HepG2 (cell line): ENCODE measurements around the gene P2RX5. TPM values are rescaled to one million over a fixed set of nuclear protein-coding genes. Genes with fewer than 3 reads are reported as not detected.

Experiments used
- ATF5 ChIP-seq: sonication (generic); formaldehyde crosslinking; IDR thresholded peaks from 2 replicates; pipeline ENCODE4 v1.4.0; 2020; ENCODE audit warnings: mild to moderate bottlenecking, low read depth, missing genetic modification reagents
- BHLHE40 ChIP-seq: IDR thresholded peaks from 2 replicates; pipeline ENCODE4 v1.6.1; 2011; ENCODE audit warnings: low read length, improper control_type of control experiment
- BORCS8-MEF2B ChIP-seq: sonication (generic); formaldehyde crosslinking; IDR thresholded peaks from 2 replicates; pipeline ENCODE4 v1.8.0; 2022; ENCODE audit warnings: mild to moderate bottlenecking, missing genetic modification reagents
- CHD4 ChIP-seq: fragments of 200-600 bp; sonication (generic); IDR thresholded peaks from 2 replicates; pipeline ENCODE4 v1.7.0; 2017; ENCODE audit warnings: mild to moderate bottlenecking, low read length, borderline replicate concordance
- FOSL2 ChIP-seq: sonication (generic); formaldehyde crosslinking; IDR thresholded peaks from 2 replicates; pipeline ENCODE4 v1.4.0; 2020; ENCODE audit warnings: missing genetic modification reagents
- FOXK1 ChIP-seq: sonication (generic); formaldehyde crosslinking; IDR thresholded peaks from 2 replicates; pipeline ENCODE4 v1.4.0; 2020; ENCODE audit warnings: low read depth, missing genetic modification reagents, borderline replicate concordance
- FOXP1 ChIP-seq, 2 experiments: fragments of 450-650 bp in 1 of 2; IDR thresholded peaks; 2 replicates each; pipeline ENCODE4 v1.6.1; 2017 to 2018; ENCODE audit warnings: antibody characterized with exemption in 1 of 2
- HNF1B ChIP-seq: sonication (generic); formaldehyde crosslinking; IDR thresholded peaks from 2 replicates; pipeline ENCODE4 v1.5.1; 2020; ENCODE audit warnings: mild to moderate bottlenecking, moderate library complexity, missing genetic modification reagents
- JUNB ChIP-seq: sonication (generic); formaldehyde crosslinking; IDR thresholded peaks from 2 replicates; pipeline ENCODE4 v1.8.0; 2022; ENCODE audit warnings: missing genetic modification reagents, mild to moderate bottlenecking, borderline replicate concordance
- MAF1 ChIP-seq: sonication (generic); formaldehyde crosslinking; IDR thresholded peaks from 2 replicates; pipeline ENCODE4 v1.5.0; 2020; ENCODE audit warnings: missing genetic modification reagents, borderline replicate concordance
- NCOR1 ChIP-seq: fragments of 200-600 bp; sonication (generic); IDR thresholded peaks from 2 replicates; pipeline ENCODE4 v1.7.0; 2017; ENCODE audit warnings: antibody characterized with exemption, low read length, borderline replicate concordance
- NR2C2 ChIP-seq: sonication (generic); formaldehyde crosslinking; IDR thresholded peaks from 2 replicates; pipeline ENCODE4 v1.4.0; 2020; ENCODE audit warnings: missing genetic modification reagents, mild to moderate bottlenecking, moderate library complexity, borderline replicate concordance
- NRL ChIP-seq: sonication (generic); formaldehyde crosslinking; IDR thresholded peaks from 2 replicates; pipeline ENCODE4 v1.5.0; 2020; ENCODE audit warnings: missing genetic modification reagents, mild to moderate bottlenecking, moderate library complexity, borderline replicate concordance
- PITX1 ChIP-seq: sonication (generic); formaldehyde crosslinking; IDR thresholded peaks from 2 replicates; pipeline ENCODE4 v1.5.1; 2020; ENCODE audit warnings: mild to moderate bottlenecking, missing genetic modification reagents
- RFXAP ChIP-seq: sonication (generic); formaldehyde crosslinking; IDR thresholded peaks from 2 replicates; pipeline ENCODE4 v1.4.0; 2020; ENCODE audit warnings: missing genetic modification reagents, borderline replicate concordance
- SIN3B ChIP-seq: fragments of 150-350 bp; IDR thresholded peaks from 2 replicates; pipeline ENCODE4 v1.6.1; 2014; ENCODE audit warnings: low read length
- SNRNP70 ChIP-seq: fragments of 200-400 bp; formaldehyde crosslinking; IDR thresholded peaks from 2 replicates; pipeline ENCODE4 v1.6.1; 2017; ENCODE audit warnings: mild to moderate bottlenecking, low read depth, low read length, moderate library complexity
- ZBED4 ChIP-seq: sonication (generic); formaldehyde crosslinking; IDR thresholded peaks from 2 replicates; pipeline ENCODE4 v1.4.0; 2020; ENCODE audit warnings: missing genetic modification reagents, borderline replicate concordance
- ZNF205 ChIP-seq: IDR thresholded peaks from 2 replicates; pipeline ENCODE4 v1.6.1; 2018; ENCODE audit warnings: missing biosample characterization, missing genetic modification reagents
- ZNF331 ChIP-seq: sonication (generic); formaldehyde crosslinking; IDR thresholded peaks from 2 replicates; pipeline ENCODE4 v1.4.0; 2020; ENCODE audit warnings: missing genetic modification reagents
- ZNF354B ChIP-seq: sonication (generic); formaldehyde crosslinking; IDR thresholded peaks from 2 replicates; pipeline ENCODE4 v1.8.0; 2022; ENCODE audit warnings: mild to moderate bottlenecking, missing genetic modification reagents
- ZNF629 ChIP-seq: sonication (generic); formaldehyde crosslinking; conservative IDR thresholded peaks from 2 replicates; pipeline ENCODE4 v1.5.0; 2020; ENCODE audit warnings: missing genetic modification reagents
- ZNF674 ChIP-seq: sonication (generic); formaldehyde crosslinking; IDR thresholded peaks from 2 replicates; pipeline ENCODE4 v1.5.0; 2020; ENCODE audit warnings: low read depth, mild to moderate bottlenecking, missing genetic modification reagents
- ZNF75D ChIP-seq: sonication (generic); formaldehyde crosslinking; IDR thresholded peaks from 2 replicates; pipeline ENCODE4 v1.8.1; 2023; ENCODE audit warnings: missing genetic modification reagents, mild to moderate bottlenecking, borderline replicate concordance
- ZSCAN22 ChIP-seq: sonication (generic); formaldehyde crosslinking; IDR thresholded peaks from 2 replicates; pipeline ENCODE4 v1.4.0; 2020; ENCODE audit warnings: mild to moderate bottlenecking, missing genetic modification reagents
- polyA plus RNA-seq, 8 experiments: library from polyadenylated mRNA; depleted of rRNA in 3 of 8; stranded (reverse) in 7 of 8; unstranded in 1 of 8; fragments of >200 nt; fragmentation: Illumina TruSeq in 4 of 8; extraction: Trizol in 4 of 8; gene quantifications; 2 replicates each; pipeline versions ENCODE4 v1.2.1 to v1.2.3, GENCODE V29; 2011 to 2016; ENCODE audit warnings: low read depth in 4 of 8, missing spikeins in 1 of 8, mixed read lengths in 1 of 8; ENCODE audit not compliant: insufficient read depth in 1 of 8
- total RNA-seq, 5 experiments: library from RNA; depleted of rRNA; stranded (reverse); fragments of >200 nt; fragmentation: Illumina TruSeq; extraction: Trizol; gene quantifications; 2 replicates each; pipeline ENCODE4 v1.2.3, GENCODE V29; 2016; ENCODE audit warnings: low read depth in 1 of 5

The P2RX5 gene
- total and polyA plus RNA-seq, 2 of the 13 experiments (the other 11 are each of a cell fraction or from before 2014, with no cell fraction given): 0.95 to 1.7 TPM

GRCh38 chr17:3641717-3642486, 54.1 kb downstream of the P2RX5 start (continued):
- TF ChIP-seq CHD4 (0 out of 2 replicates have a peak, but pooled peaks have one; percentile 42), ZNF674 (no peak), ATF5 (CRISPR knock-in tag) (no peak), FOXK1 (CRISPR knock-in tag) (peak; percentile 47; the same call in 1 of the 2 replicates), ZSCAN22 (CRISPR knock-in tag) (no peak), ZNF75D (CRISPR knock-in tag) (no peak), ZNF205 (CRISPR knock-in tag) (0 out of 2 replicates have a peak, but pooled peaks have one; percentile 19), NR2C2 (CRISPR knock-in tag) (peak; percentile 25; the same call in 1 of the 2 replicates), SNRNP70 (no peak), HNF1B (CRISPR knock-in tag) (peak; percentile 63; the same call in 1 of the 2 replicates), NCOR1 (peak; percentile 34; the same call in 1 of the 2 replicates), PITX1 (CRISPR knock-in tag) (peak; percentile 72; the same call in 1 of the 2 replicates), ZNF354B (CRISPR knock-in tag) (no peak), ZNF331 (no peak), FOSL2 (CRISPR knock-in tag) (no peak; the same call in none of the 2 replicates), MAF1 (no peak), ZBED4 (no peak), JUNB (no peak), NRL (CRISPR knock-in tag) (no peak), ZNF629 (peak; percentile 93), BORCS8-MEF2B (CRISPR knock-in tag) (no peak), RFXAP (CRISPR knock-in tag) (no peak), SIN3B (no peak), FOXP1 (IDR thresholded peaks at IDR 0.05) (no peak), FOXP1 (CRISPR knock-in tag; IDR thresholded peaks at IDR 0.05) (peak; percentile 72), BHLHE40 (peak; percentile 84)
